Endothelial cell of umbilical vein (primary cell): Measurements from ENCODE around the gene COX8C. TPM values are rescaled to one million over a fixed set of nuclear protein-coding genes. Genes with fewer than 3 reads are reported as not detected.

Experiments
- BruUV-seq: library from RNA; stranded (reverse); fragments of 400-500 nt; replicated peaks from 2 replicates; lab custom pipeline; 2021; lab: Mats Ljungman, UMichigan
- CTCF ChIA-PET: fragments of 300-600, 350-600 bp; sonication (Branson Sonifier 250); formaldehyde crosslinking; loops from one replicate; lab custom pipeline; 2021; ENCODE audit warnings: antibody characterized with exemption, inconsistent platforms; lab: Charles Lee
- POLR2A ChIA-PET: fragments of 300-600, 350-600 bp; sonication (Branson Sonifier 250); formaldehyde crosslinking; loops from one replicate; lab custom pipeline; 2021; ENCODE audit warnings: antibody characterized with exemption, inconsistent platforms; lab: Charles Lee
- DNase-seq: peaks from one replicate; pipeline ENCODE4 v3.0.0-alpha.2; 2011; ENCODE audit warnings: low read depth, low spot score
- FAIRE-seq: peaks from 2 replicates; lab custom pipeline; 2011; peaks lifted over from hg19 to GRCh38; lab: Jason Lieb, UNC
- H2AFZ ChIP-seq: 2 replicates; pipeline ENCODE4 v1.6.0; 2012; ENCODE audit warnings: low read depth, low read length, control low read depth, inconsistent platforms
- H3K27ac ChIP-seq: 2 replicates; pipeline ENCODE4 v1.5.1; 2011; ENCODE audit warnings: low read depth, mild to moderate bottlenecking, control low read depth, low read length, moderate library complexity; ENCODE audit not compliant: insufficient read depth
- H3K27me3 ChIP-seq, 2 experiments: 2 replicates each; pipeline versions ENCODE4 v1.6.0 to v1.6.1; 2011; ENCODE audit warnings: low read length in 2 of 2, mixed read lengths in 1 of 2; ENCODE audit not compliant: control insufficient read depth in 2 of 2, insufficient read depth in 2 of 2
- H3K36me3 ChIP-seq, 2 experiments: 2 replicates in 1 of 2; 3 replicates in 1 of 2; pipeline ENCODE4 v1.5.1; 2011; ENCODE audit warnings: low read length in 2 of 2, mild to moderate bottlenecking in 1 of 2, moderate library complexity in 1 of 2; ENCODE audit not compliant: control insufficient read depth in 2 of 2, insufficient read depth in 2 of 2; ENCODE audit errors: extremely low read depth in 1 of 2
- H3K4me1 ChIP-seq: 3 replicates; pipeline ENCODE4 v1.5.1; 2011; ENCODE audit warnings: mild to moderate bottlenecking, low read length; ENCODE audit not compliant: control insufficient read depth, insufficient read depth; ENCODE audit errors: extremely low read depth
- H3K4me2 ChIP-seq: 2 replicates; pipeline ENCODE4 v1.6.1; 2011; ENCODE audit warnings: low read length, control low read depth, mixed read lengths; ENCODE audit not compliant: insufficient read depth
- H3K4me3 ChIP-seq, 3 experiments: fragments of 200-600 bp in 1 of 3; sonication (generic), shearing (Covaris generic) in 1 of 3; replicated peaks in 1 of 3; 2 replicates each; pipeline ENCODE4 v1.5.1; 2011 to 2016; ENCODE audit warnings: control low read depth in 3 of 3, low read length in 3 of 3, mild to moderate bottlenecking in 2 of 3, inconsistent platforms in 1 of 3, low read depth in 1 of 3, moderate library complexity in 1 of 3; ENCODE audit not compliant: insufficient read depth in 1 of 3
- H3K79me2 ChIP-seq: 2 replicates; pipeline ENCODE4 v1.6.0; 2012; ENCODE audit warnings: low read length, inconsistent platforms; ENCODE audit not compliant: control insufficient read depth, insufficient read depth
- H3K9ac ChIP-seq: replicated peaks from 2 replicates; pipeline ENCODE3; 2011; ENCODE audit warnings: low read length, control low read depth; ENCODE audit not compliant: insufficient read depth; ENCODE audit errors: extremely low read depth
- H3K9me1 ChIP-seq: replicated peaks from 3 replicates; pipeline ENCODE4 v1.6.0; 2011; ENCODE audit warnings: mild to moderate bottlenecking, low read length; ENCODE audit not compliant: control insufficient read depth, insufficient read depth; ENCODE audit errors: extremely low read depth
- H3K9me3 ChIP-seq: replicated peaks from 2 replicates; pipeline ENCODE4 v1.5.1; 2012; ENCODE audit warnings: low read length, inconsistent platforms; ENCODE audit not compliant: control insufficient read depth, insufficient read depth
- H4K20me1 ChIP-seq: replicated peaks from 2 replicates; pipeline ENCODE3; 2011; ENCODE audit warnings: mild to moderate bottlenecking, low read length; ENCODE audit not compliant: control insufficient read depth, insufficient read depth; ENCODE audit errors: extremely low read depth
- EZH2 ChIP-seq: IDR thresholded peaks from 2 replicates; pipeline ENCODE4 v1.6.1; 2012; ENCODE audit warnings: borderline replicate concordance, low read depth, mild to moderate bottlenecking, moderate library complexity, low read length, inconsistent platforms; ENCODE audit not compliant: severe bottlenecking
- GATA2 ChIP-seq: IDR thresholded peaks from 2 replicates; pipeline ENCODE4 v1.7.0; 2011; ENCODE audit warnings: low read depth, mild to moderate bottlenecking, moderate library complexity, mixed read lengths, low read length; ENCODE audit not compliant: insufficient read length, insufficient read depth
- JUN ChIP-seq: IDR thresholded peaks from 2 replicates; pipeline ENCODE4 v1.6.1; 2011; ENCODE audit warnings: borderline replicate concordance, low read depth; ENCODE audit not compliant: insufficient read length, insufficient read depth
- MYC ChIP-seq: IDR thresholded peaks from one replicate; pipeline ENCODE4 v1.6.1; 2011; ENCODE audit warnings: mild to moderate bottlenecking, low read depth, low read length
- POLR2A ChIP-seq: IDR thresholded peaks from 2 replicates; pipeline ENCODE4 v1.6.1; 2012; ENCODE audit warnings: low read depth, mild to moderate bottlenecking, control low read depth, low read length
- POLR2AphosphoS5 ChIP-seq: IDR thresholded peaks from 2 replicates; pipeline ENCODE4 v1.6.1; 2012; ENCODE audit warnings: low read depth, mild to moderate bottlenecking, control low read depth, low read length, moderate library complexity; ENCODE audit not compliant: insufficient read depth
- dilution Hi-C: fragments of 300-500 bp; cut with MboI; formaldehyde crosslinking; loops from one replicate; pipeline ENCODE4 v1.15.0; 2019; ENCODE audit warnings: low sequenced_read_pairs; ENCODE audit not compliant: extremely low pct_ligation_motif_present
- intact Hi-C: fragments of 100-400 bp; cut with micrococcal nuclease; formaldehyde crosslinking; loops from one replicate; pipeline ENCODE4 v1.10.0; 2022
- polyA plus RNA-seq, 4 experiments: library from polyadenylated mRNA; depleted of rRNA in 3 of 4; stranded (reverse) in 3 of 4; unstranded in 1 of 4; fragments of >200 nt; gene quantifications; 2 replicates each; pipeline versions ENCODE4 v1.2.1 to v1.2.3, GENCODE V29; 2011 to 2012; ENCODE audit warnings: missing spikeins in 1 of 4
- total RNA-seq: library from RNA; stranded (reverse); gene quantifications from 2 replicates; pipeline ENCODE4 v1.2.3, GENCODE V29; 2021
- TF ChIP-seq, protein P1 (sequence below), 2 donors: IDR thresholded peaks; 1 replicate in 1 of 2; 2 replicates in 1 of 2; pipeline ENCODE4 v1.5.1; 2011; ENCODE audit warnings: low read length in 2 of 2, mild to moderate bottlenecking in 2 of 2, moderate library complexity in 2 of 2, control low read depth in 1 of 2, inconsistent platforms in 1 of 2, low read depth in 1 of 2; ENCODE audit not compliant: insufficient read depth in 1 of 2; ENCODE audit errors: extremely low read depth in 1 of 2
- TF ChIP-seq, protein P2 (sequence below): IDR thresholded peaks from 2 replicates; pipeline ENCODE4 v1.6.1; 2011; ENCODE audit not compliant: insufficient read depth, insufficient read length

COX8C gene
- total and polyA plus RNA-seq, 2 donors (not counting 3 experiments of a cell fraction or from before 2014, with no cell fraction given), result not detected

DNA sequence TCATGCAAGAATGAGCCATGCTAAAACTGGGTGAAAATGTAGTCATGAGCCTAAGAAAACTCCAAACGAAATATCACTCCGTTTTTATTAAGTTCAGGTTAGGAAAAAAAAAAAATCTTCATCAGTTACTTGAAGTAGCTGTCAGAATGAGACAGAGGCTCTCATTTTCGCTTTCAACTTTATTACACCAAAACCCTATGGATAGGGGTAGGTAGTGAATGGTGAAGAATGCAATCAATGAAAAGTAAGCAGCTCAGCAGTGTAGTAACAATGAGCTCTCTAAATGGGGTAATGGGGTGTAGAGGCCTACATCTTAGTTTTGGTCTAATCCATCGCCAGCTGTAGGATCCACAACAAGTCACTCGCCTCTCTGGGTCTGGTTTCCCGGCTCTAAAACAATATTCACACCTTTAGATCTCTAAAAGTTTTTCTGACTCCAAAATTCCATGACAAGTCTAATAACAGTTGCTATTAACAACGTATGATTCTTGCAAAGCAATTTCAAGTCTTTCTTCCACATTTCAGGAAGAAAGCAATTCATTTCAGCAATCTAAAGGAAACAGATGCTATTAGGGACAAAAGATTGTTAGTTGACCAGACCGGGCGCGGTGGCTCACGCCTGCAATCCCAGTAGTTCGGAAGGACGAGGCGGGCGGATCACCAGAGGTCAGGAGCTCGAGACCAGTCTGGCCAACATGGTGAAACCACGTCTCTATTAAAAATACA is 15.8 kb upstream of the COX8C start:
- ChIA-PET CTCF (interaction anchor here (1.1 to 3.2 kb wide), 3 partner anchors 12 to 124 kb away, joined by 3 to 23 read pairs (median 13); partner anchors contain the start of genes GON7 and UBR7), POLR2A (interaction anchor here (1.2 to 1.5 kb wide), 2 partner anchors 14 to 124 kb away, joined by 3 read pairs; no protein-coding TSS in a partner anchor)
- peak overlapping the region; percentile 82 for H3K27ac ChIP-seq
- TF ChIP-seq POLR2AphosphoS5 (peak; percentile 17), MYC (no peak), GATA2 (no peak), EZH2 (no peak), POLR2A (no peak), JUN (peak; percentile 64)
- TF ChIP-seq, protein P1, sequence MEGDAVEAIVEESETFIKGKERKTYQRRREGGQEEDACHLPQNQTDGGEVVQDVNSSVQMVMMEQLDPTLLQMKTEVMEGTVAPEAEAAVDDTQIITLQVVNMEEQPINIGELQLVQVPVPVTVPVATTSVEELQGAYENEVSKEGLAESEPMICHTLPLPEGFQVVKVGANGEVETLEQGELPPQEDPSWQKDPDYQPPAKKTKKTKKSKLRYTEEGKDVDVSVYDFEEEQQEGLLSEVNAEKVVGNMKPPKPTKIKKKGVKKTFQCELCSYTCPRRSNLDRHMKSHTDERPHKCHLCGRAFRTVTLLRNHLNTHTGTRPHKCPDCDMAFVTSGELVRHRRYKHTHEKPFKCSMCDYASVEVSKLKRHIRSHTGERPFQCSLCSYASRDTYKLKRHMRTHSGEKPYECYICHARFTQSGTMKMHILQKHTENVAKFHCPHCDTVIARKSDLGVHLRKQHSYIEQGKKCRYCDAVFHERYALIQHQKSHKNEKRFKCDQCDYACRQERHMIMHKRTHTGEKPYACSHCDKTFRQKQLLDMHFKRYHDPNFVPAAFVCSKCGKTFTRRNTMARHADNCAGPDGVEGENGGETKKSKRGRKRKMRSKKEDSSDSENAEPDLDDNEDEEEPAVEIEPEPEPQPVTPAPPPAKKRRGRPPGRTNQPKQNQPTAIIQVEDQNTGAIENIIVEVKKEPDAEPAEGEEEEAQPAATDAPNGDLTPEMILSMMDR (IDR thresholded peaks at IDR 0.05; ENCODE audit: extremely low read depth in 1 of 2, insufficient read depth in 1 of 2, low read depth in 1 of 2, low read length in 2 of 2), result no peak
- TF ChIP-seq, protein P2, sequence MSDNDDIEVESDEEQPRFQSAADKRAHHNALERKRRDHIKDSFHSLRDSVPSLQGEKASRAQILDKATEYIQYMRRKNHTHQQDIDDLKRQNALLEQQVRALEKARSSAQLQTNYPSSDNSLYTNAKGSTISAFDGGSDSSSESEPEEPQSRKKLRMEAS, result no peak
- H3K4me3 ChIP-seq, result peak overlapping the region; percentile 82 to 95 (median 94)
- FAIRE-seq, result no peak
- H3K4me2 ChIP-seq, result peak overlapping the region; percentile 92
- no peaks in the 10 kb centered on the region for H3K9me3 ChIP-seq
- no peaks in the 10 kb centered on the region for H3K36me3 ChIP-seq
- H3K79me2 ChIP-seq, result peaks cover 65% of the 10 kb centered on the region
- peak; percentile 95 for DNase-seq
- dilution Hi-C loops, result no loop called here
- no peaks in the 10 kb centered on the region for H3K27me3 ChIP-seq
- H4K20me1 ChIP-seq, result peaks cover 2% of the 10 kb centered on the region
- intact Hi-C loops, result loop anchor here (1.0 to 10.0 kb wide), 4 partner anchors 13 to 216 kb away; partner anchors contain the start of gene ITPK1
- H3K9me1 ChIP-seq, result no peaks in the 10 kb centered on the region
- TSS peak; percentile 23 for BruUV-seq
- peak overlapping the region; percentile 94 for H3K9ac ChIP-seq
- peaks cover 28% of the 10 kb centered on the region for H3K4me1 ChIP-seq
- H2AFZ ChIP-seq, result no peak overlapping the region
